HG02763 (cell line): ENCODE results near the gene ACTG2.
"Not testable (repeated sequence)": the region's sequence is repeated elsewhere in the genome, so short reads cannot be mapped to it uniquely, and the experiment has no call there.

Source experiments
- ATAC-seq: cut with Tn5 transposase; IDR thresholded peaks from one replicate; pipeline ENCODE4 v1.9.1; 2021; ENCODE audit warnings: mild to moderate bottlenecking, moderate library complexity; ENCODE audit not compliant: unreplicated experiment

ACTG2 gene

DNA sequence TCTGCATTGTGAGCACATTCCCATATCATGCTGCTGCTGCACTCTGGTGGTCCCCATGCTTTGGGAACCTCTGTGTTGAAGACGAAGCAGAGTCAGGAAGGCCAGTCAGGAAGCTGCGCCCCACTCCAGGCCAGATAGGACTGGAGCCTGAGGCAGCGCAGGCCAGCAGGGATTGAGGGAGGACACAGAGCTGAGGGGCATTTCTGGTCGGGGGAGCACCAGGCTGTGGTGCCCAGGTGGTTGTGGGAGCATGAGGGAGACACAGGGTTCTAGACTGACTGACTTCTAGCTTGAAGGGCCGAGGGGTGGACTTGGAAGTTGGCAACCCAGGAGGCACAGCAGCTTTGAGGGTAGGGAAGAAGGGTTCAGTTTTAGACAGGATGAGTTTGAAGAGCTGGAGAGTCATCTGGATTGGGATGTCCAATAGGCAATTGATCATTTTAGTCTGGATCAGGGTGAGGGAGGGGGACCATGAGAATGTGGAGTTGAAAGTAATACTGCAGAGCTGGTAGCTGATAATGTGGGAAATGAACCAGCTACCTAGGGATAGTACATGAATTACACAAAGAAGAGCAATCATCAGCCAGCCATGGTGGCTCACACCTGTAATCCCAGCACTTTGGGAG, 1.4 kb upstream of the ACTG2 start:
- no peak for ATAC-seq

DNA sequence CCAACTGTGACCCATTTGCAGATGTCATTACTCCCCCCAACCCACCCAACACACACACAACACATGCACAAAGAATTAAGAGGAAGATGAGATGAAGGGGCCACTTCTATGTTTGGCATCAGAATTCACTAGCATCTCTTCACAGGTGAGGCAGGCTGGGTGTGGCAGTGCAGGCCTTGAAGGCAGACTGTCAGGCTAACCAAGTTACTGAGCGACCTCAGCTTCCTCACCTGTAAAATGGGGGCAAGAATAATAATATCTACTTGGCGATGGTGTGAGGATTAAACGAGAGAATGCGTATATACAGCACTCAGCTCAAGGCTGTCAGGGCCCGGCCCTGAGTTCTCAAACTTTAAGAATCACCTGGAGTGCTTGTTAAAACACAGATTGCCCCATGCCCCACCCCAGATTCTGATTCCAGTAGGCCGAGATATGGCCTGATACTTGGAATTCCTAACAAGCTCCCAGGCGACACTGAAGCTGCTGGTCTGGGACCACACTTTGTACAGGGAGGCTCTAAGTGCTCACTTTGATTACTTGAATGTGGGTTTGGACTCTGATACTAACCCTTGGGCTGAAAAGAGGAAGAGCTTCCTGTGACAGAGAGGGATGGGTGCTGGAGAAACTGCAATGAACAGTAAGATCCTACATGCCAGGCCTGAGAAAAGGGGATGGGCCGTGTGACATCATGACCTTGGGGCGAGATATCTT, 1.1 kb downstream of the ACTG2 start:
- ATAC-seq = no peak

DNA sequence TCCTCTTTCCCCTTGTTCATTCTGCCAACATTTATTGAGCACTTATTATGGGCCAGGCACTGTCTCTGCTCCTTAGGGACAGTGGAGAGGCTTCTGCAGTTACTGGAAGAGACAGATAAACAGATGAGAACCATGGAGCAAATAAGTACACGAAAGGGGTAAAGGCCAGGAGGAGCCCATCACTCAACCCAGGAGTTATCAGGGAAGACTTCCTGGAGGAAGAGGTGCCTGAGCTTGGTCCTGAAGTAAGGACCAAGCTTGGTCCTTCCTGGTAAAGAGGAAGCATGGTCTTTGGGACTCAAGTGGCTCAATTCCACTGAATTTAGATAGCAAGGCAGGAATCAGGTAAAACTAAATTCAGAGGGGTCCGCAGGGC, 1.7 kb downstream of the ACTG2 start:
- ATAC-seq = no peak

DNA sequence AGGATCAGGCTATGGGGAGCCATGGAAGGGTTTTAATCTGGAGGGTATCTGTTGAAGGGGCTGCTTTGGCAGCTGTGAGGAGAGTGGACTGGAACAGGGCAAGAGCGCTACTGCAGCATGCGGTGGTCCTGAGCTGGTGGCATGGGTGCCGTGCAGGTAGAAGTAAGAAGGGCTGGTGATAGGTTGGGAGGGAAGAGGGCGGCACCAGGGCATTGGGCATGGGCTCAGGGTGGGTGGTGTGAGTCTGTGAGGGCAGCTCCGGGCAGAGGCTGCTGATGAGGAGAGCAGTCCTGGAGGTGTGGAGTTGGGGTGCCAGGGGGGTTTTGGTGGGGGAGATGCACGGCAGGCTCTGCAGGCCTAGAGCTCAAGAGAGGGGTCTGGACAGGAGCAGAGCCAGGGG, 2.1 kb downstream of the ACTG2 start:
- ATAC-seq = no peak

DNA sequence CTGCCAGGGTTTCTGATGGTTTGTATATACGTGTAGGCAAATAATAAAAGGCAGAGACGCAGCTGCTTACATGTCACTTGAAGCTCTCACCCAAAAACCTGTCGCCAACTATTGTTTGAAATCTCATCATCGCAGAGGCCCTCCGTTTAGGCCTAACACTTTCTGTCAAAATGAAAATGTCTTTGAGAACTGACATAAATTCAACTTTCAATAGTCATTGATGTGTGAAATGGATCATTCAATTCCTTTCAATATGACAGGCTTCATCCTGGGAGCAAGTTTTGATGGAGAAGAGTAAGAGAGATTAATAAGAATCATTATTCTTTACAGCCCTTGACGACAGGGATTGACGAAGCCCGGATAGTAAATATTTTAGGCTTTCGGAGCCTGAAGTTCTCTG, 2.7 kb downstream of the ACTG2 start:
- no peak for ATAC-seq

DNA sequence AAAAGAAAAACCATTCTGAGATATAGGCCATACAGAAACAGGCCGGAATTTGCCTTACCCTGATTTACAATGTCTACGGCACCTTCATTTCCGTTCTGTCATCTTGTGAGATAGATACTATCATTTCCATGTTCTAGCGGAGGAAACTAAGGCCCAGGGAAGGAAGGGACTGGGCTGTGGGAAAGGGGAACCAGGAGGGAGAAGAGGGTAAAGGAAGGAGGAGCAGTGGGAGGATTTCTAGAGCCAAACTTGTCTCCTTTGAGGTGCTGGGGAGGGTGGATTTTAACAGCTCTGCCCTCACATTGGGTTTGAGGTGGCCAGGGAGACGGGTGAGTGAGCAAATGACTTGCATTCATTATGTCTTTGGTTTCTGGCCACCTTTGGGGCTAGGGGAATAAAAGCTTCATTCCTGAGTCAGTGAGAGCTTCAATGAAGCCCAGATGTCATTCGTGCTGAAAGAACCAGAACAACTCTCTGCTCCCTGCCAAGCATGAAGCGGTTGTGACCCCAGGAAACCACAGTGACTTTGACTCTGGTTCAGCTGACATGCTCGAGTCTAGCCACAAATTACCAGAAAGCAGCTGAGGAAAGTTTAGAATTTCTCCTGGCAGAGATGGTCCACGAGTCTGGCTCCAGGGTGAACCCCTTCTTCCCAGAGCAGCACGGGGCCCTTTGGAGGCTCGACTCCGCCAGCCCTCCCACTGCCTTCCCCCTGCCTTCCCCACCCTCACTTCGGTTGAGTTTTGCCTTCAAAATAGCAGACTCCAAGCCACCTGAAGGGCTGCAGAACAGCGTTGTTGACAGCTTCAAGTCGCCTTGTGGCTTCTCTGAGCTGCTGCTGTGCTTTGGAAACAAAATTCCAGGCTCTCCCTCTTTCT, 3.8 kb downstream of the ACTG2 start:
- ATAC-seq = peak; percentile 67

DNA sequence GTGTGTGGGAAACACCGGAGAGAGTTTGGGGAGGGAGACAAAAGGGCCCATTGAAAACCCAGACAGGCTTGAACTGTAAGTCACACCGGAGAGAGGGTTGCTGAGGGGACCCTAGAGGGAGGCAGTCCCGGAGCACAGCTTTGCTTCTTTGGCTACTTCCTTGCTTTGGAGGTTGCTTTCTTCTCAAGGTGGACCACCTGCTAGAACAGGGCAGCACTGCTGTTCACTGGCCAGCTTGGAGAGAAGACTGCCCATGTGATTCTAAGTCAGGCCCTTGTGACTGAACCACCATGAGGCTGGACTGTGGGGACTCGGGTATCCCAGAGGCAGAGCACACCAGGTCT, 4.4 kb downstream of the ACTG2 start:
- no peak for ATAC-seq

DNA sequence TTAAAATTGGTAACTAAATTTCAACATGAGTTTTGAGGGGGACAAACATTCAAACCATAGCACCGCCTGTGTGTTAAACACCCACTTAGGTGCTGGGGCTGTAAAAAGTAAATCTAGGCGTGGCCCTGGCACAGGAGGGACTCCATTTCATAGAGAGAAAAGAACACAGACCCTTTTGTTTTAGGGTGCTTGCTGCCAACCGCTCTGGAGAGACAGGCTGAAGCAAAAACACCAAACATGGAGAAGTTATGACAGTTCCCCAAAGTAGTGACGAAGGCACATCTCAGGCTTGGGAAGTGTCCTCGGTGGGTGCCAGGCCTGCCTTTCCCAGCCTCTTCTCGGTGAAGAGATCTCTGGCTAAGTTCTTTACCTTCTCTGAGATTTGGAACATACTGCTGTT, 5.1 kb downstream of the ACTG2 start:
- ATAC-seq = no peak

DNA sequence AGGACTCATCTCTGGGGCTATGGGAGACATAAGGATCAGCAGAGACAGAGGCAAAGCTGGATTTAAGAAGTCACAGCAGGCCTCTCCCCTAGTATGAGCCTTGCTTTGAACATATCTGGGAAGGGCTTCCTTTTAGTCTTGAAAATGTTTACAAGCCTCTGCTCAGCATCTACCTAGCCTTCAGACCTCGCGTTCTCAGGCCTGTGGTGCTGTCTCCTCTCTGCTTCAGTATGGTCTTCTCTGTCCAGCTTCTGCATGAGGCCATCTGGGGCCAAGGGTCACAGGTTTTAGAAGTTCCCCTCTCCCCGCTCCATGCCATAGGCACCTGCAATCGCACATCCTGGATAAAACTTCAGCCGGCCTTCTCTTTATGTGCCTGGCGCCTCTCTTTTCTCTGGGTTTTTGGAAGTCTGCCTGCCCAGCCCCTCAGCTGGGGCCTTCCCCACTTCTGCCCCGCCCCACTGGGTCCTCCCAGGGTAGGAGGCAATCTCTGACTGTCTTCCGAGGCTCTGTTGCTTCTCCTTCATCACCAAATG, 7.1 kb downstream of the ACTG2 start:
- ATAC-seq = no peak

DNA sequence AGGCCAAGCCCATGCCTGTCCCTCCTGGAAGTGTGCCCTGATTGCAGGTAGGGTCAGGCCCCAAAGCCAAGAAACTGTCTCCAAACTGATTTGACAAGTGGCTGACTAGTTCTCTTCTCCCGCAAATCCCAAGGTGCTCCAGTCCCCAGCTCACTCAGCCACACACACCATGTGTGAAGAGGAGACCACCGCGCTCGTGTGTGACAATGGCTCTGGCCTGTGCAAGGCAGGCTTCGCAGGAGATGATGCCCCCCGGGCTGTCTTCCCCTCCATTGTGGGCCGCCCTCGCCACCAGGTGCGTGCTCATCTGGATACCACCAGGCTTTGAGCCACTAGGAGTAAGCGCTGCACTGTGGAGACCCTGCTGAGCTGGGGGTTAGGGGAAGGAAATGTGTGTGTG, 8.3 kb downstream of the ACTG2 start:
- ATAC-seq = no peak

DNA sequence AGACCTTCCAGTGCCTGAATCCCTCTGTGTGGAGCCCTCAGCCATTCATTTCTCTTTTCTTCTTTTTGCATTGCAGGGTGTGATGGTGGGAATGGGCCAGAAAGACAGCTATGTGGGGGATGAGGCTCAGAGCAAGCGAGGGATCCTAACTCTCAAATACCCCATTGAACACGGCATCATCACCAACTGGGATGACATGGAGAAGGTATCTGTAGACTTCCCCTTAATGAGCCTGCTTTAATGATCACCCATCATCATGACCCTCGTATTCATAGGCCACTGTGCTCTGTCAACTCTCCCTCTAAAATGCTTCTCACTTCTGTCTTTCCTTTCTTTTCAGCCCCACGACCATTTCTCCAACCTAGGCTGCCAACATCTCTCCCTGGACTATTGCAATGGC, 9.5 kb downstream of the ACTG2 start:
- ATAC-seq = no peak

DNA sequence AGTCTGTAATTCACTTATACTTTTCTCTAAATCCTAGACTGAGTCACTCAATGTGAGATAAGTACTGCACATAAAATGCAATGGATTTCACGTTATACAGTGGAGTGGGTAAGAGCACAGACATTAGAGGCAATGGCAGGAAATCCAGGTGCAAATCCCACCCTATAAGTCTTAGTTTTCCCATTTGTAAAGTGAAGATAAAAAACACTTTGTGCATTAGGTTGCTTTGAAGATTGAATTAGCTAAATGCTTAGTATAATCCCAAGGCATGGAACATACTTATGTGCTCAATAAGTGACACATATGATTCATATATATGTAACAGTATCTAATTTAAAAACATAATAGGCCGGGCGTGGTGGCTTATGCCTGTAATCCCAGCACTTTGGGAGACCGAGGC, 10.5 kb downstream of the ACTG2 start:
- ATAC-seq = no peak

DNA sequence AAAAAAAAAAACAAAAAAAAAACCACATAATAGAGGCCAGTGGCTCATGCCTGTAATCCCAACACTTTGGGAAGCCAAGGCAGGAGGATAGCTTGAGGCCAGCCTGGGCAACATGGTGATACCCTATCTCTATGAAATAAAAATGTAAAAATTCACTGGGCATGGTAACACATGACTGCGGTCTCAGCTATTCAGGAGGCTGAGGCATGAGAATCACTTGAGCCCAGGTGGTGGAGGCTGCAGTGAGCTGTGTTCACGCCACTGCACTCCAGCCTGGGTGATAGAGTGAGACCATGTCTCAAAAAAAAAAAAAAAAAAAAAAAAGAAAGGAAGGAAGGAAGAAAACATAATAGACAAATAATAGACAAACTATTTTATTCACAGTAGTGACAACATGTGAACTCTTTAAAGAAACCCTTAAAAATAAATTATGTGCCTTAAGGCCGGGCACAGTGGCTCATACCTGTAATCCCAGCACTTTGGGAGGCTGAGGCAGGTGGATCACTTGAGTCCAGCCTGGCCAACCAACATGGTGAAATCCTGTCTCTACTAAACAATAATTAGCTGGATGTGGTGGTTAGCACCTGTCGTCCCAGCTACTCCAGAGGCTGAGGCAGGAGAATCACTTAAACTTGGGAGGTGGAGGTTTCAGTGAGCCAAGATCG, 11.3 kb downstream of the ACTG2 start:
- not testable (repeated sequence) for ATAC-seq

DNA sequence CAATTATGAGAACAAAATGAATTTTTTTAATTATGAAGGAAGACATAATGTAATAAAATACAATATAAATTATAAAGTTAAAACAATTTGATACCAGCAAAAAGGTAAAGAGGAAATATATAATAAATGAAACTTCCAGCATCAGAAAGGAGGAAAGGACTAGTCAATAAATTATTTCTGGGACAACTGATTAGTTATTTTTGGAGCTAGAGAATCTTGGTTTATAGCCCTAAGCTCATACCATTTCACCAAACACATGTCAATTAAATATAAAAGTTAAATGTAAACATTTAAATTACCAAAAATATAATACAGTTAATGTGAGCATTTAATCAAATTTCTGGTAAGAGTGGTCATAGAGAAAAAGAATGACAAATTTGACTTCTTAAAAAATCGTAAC, 12.1 kb downstream of the ACTG2 start:
- ATAC-seq = no peak

DNA sequence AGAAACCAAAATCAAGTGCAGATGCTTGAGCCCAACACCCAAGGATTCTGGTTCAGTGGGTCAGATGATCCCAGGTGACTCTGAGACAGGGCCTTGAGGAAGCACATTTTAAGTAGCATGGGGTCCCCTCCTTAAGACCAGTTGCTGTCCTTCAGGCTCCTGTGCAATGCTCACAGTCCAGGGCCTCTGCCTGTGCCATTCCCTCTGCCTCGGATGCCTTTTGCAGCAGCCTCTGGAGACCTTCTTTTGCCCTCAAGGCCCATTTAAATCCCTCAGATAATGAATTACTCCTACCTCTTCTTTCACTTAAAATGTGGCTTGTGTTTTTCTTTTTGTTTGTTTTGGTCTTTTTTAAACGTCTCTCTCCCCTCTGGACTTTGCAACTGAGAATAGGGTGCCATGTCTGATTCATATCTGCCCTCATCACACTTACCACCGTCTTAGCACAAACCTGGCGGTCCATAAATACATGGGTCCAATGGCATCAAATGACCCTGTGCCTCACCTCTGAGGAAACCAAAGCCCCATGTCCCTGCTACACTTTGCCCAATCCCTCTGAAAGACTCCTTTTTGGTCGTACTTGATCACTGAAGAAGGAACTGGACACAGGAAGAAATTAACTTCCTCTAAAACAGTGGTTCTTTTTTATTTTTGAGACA, 14.2 kb downstream of the ACTG2 start:
- no peak for ATAC-seq

DNA sequence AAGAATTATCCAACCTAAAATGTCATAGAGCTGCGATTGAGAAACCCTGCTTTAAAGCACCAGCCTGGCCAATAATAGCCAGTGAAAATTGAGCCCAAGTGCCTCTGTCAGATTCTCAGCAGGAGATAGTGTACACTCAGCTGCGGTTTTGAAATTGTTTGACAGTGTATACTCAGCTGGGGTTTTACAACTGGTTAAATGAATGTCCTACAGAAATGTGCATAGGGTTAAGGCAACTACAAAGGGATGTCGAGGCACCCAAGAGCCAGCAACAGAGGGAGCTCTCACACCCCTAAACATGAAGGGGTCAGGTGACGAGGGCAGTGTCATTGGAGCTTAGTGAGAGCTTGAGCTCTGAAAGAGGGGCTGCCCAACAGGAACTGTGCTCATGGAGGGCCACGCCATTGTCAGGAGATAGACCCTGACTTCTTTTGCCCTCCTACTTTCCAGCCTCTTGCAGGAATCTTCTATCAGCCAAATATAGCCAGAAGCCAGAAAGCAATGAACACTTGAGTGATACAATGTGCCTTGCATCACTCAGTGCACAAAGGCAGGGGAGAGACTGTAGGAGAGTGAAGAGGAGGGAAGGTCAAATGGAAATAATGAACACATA, 15.1 kb downstream of the ACTG2 start:
- ATAC-seq = no peak

DNA sequence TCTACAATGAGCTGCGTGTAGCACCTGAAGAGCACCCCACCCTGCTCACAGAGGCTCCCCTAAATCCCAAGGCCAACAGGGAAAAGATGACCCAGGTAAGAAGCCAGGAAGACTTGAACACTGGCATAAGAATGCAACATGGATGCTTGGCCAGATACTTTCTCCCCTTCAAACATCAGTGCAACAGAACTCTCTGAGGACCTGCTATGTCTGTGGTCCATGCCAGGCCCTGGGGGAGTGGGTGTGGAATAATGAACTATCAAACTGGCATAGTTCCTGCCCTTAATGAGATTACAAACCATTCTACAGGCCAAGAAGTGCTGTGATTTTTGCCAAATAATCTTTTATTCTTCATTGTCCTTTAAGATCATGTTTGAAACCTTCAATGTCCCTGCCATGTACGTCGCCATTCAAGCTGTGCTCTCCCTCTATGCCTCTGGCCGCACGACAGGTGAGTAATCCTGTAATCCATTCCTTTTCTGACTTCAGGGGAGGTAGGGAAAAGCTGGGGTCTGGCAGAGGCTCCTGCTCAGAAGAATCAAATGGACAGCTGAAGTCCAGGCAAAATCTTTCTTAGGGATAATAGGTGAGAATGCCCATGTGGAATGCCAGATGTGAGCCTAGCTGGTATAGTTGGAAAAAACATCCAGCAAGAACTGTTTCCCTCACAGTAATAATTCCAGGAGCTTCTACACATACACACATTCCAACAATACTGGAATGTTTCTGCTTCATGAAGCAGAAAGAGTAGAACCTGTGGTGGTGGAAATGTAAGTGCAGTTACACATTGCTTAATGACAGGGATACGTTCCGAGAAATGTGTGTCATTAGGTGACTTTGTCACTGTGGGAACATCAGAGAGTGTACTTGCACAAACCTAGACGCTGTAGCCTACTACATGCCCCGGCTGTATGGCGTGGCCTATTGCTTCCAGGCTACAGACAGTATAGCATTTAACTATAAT, 16.2 kb downstream of the ACTG2 start:
- no peak for ATAC-seq

DNA sequence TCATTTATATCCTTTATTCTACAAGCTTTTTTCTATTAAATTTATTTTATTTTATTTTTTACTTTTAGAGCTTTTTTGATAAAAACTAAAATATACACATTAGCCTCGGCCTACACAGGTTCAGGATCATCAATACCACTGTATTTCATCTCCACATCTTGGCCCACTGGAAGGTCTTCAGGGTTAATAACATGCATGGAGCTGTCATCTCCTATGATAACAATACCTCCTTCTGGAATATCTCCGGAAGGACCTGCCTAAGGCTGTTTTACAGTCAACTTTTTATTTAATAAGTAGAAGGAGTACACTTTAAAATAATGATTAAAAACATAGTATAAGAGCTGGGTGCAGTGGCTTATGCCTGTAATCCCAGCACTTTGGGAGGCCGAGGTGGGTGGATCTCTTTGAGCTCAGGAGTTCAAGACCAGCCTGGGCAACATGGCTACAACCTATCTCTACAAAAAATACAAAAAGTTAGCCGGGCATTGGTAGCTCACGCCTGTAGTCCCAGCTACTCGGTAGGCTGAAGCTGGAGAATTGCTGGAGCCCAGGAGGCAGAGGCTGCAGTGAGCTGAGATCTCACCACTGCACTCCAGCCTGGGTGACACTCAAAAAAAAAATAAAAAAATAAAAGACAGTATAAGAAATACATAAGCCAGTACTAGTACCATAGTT, 18.2 kb downstream of the ACTG2 start:
- ATAC-seq = no peak
